Measurements from ENCODE around the gene MAPK11. TPM values are rescaled to one million over a fixed set of nuclear protein-coding genes. Genes with fewer than 3 reads are reported as not detected.

MAPK11 gene
- total RNA-seq, 4 donors from 2014 or later: 6.2 to 53.5 (median 13.1) TPM

DNA sequence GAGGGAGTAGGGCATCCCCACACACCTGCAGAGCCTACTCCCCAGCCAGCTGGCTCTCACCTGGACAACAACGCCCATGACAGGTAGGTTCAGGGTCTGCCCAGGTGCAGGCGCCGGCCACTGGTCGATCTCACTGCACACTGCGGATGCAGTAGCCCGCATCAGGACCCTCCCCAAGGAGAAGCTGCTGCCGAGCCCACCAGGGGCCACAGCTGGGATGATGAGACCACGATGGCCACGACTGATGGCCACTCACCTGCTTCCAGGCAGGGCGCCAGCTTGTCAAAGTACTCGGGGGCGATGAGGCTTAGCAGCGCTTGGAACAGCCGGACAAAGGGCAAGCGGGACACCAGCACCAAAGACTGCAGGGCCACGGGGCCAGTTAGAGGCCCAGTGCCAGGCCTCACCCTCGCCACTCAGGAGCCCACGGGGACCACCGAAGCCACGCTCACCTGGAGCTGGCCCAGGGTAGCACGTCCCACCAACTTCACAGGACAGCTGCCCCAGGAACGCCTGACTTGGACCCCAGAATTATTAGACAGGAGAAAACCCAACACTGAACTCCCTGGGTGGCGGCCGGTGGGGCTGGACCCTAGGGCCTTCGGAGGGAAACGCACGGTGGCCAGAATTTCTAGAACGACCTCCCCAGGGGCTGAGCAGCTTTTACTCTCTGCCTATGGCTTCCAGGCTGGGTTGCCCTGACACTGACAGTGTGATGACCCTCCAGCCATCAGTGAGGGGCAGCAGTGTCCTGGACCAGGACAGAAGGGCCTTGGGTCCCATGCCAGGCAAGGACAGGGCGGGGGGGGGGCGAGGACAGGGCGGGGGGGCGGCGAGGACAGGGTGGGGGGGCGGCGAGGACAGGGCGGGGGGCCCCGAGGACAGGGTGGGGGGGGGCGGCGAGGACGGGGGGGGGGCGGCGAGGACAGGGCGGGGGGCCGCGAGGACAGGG lies 46.2 kb upstream of the MAPK11 start:
- TF ChIP-seq, protein P1, sequence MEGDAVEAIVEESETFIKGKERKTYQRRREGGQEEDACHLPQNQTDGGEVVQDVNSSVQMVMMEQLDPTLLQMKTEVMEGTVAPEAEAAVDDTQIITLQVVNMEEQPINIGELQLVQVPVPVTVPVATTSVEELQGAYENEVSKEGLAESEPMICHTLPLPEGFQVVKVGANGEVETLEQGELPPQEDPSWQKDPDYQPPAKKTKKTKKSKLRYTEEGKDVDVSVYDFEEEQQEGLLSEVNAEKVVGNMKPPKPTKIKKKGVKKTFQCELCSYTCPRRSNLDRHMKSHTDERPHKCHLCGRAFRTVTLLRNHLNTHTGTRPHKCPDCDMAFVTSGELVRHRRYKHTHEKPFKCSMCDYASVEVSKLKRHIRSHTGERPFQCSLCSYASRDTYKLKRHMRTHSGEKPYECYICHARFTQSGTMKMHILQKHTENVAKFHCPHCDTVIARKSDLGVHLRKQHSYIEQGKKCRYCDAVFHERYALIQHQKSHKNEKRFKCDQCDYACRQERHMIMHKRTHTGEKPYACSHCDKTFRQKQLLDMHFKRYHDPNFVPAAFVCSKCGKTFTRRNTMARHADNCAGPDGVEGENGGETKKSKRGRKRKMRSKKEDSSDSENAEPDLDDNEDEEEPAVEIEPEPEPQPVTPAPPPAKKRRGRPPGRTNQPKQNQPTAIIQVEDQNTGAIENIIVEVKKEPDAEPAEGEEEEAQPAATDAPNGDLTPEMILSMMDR (IDR thresholded peaks at IDR 0.05; ENCODE audit: low read depth): no peak

DNA sequence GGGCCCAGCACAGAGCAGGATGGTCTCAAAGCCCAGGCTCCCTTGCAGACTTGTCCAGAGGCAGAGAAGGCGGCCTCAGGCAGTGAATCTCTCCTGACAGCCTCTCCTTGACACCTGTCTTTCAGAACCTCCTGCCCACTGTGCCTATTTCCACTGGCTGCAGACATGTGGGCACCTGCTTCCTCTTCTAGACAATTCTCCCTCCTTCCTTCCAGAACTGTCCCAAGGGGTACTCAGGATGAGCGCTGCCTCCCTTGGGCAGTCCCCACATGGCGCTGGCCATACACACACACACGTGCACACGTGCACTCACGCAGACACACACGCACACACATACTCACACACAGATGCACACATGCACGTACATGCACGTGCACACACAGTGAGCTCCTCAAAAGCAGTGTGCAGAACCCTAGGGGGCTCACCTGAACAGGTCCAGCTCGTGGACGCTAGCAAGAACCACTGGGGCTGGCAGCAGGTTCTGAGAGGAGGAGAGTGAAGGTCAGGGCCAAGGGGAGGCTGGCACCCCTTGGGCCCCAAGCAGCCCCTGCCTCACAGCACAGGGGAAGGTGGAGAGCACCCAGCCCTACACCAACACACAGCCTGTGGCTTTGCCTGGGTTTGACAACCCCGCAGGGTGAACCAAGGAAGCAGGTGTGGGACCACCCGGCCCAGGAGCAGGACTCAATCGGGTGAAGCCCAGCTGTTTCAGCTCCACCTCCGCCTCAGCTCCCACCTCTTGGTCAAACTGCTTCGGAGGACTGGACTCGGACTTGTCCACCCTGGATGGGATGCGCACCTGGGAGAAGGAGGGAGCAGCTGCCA lies 45.3 kb upstream of the MAPK11 start:
- TF ChIP-seq, protein P1 (IDR thresholded peaks at IDR 0.05; ENCODE audit: low read depth): no peak

DNA sequence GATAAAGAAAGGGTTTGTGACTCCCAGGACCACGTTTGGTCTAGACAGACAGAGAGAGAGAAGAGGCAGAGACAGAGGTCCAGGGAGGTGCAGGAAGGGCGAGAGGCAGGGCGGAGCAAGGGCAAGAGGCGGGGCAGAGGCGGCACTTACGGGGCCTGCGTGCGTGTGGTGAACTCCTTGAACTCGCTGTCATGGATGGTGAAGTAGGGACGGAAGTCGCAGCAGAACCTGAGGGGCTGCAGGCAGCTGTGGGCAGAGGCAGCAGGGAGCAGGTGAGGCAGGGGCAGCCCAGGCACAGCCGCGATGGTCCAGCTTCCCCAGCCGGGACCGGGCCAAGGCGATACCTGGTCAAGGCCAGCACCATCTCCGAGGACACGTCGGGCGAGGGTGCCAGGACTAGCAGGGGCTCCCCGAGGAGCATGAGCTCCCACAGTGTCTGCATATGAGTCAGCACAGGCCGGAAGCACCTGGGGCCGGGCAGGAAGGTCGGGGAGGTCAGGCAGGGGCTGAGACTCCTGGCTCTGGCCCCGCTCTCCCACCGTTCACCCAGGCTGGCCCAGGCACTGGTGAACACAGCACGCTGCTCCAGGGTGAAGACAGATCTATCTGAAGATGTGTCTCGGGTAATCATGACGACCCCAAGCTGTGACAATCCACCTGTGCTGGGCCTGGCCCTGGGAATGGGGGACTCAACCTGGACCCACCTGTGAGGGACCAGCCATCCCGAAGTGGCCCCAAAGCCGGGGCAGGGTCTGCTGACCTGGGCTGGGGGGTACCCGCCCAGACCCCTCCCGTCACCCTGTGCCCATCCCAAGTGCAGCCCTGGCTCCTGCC lies 44.5 kb upstream of the MAPK11 start:
- TF ChIP-seq, protein P1 (IDR thresholded peaks at IDR 0.05; ENCODE audit: low read depth): no peak

DNA sequence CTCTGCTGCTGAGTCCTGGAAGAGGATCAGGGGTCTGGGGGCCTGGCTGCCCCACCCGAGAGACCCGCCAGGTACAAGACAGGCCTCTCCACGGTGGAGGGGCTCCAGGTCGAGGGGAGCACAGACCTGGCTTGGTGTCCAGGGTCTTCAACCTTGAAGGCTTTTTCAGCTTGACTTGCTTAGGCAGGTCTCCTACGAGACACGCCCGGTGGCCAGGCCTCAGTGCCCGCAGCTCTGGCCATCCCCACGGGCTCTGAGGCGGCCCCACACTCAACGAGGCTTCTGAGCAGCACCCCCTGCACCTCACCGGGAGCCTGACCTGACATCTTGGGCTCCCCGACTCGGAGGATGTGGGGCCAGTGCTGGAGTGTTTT lies 43.9 kb upstream of the MAPK11 start:
- TF ChIP-seq, protein P1 (IDR thresholded peaks at IDR 0.05; ENCODE audit: low read depth): no peak

DNA sequence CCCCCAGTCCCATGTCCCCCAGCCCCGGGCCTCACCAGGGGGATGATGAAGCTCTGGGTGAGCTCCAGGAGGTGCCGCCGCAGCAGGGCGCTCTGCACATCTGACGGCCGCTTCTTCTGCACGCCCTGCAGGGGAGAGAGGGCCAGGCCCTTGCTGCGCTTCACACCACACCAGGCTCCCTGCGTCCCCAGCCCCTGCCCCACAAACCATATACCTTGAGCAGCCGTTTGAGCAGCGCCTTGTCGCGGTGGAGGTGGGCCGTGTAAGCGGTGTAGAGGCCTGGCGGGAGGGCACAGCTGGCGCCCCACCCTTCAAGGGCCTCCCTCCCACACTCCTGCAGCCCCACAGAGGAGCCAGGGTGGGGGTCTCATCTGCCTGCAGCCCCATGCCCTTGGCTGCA lies 43.4 kb upstream of the MAPK11 start:
- TF ChIP-seq, protein P1 (IDR thresholded peaks at IDR 0.05; ENCODE audit: low read depth): no peak

DNA sequence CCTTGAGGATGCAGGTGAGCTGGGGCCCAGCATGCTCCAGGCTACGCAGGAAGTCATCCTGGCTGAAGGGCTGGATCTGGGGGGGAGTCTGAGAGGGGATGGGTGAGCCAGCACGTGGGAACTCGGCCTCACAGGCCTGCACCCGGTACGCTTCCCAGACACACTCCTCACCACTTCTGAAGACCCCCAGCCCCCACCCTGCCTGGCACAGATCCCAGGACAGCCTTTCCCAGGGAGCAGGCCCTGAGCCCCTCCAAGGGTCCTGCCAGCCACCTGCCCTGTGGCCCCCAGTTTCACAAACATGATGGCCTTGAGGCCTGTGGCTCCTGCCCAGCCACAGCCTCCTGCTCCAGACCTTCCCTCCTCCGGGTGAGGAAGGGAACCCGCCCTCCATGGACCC lies 42.8 kb upstream of the MAPK11 start:
- TF ChIP-seq, protein P1 (IDR thresholded peaks at IDR 0.05; ENCODE audit: low read depth): no peak
